H1 (cell line): ENCODE data around the gene TRABD2A. TPM values are rescaled to one million over a fixed set of nuclear protein-coding genes. Genes with fewer than 3 reads are reported as not detected.

Experiments
- CTCF ChIA-PET: fragments of 300-600 bp; sonication (Branson Sonifier 250); formaldehyde crosslinking; loops from one replicate; lab custom pipeline; 2021; ENCODE audit not compliant: partially characterized antibody; lab: Charles Lee
- POLR2A ChIA-PET: fragments of 300-600 bp; sonication (Branson Sonifier 250); formaldehyde crosslinking; loops from one replicate; lab custom pipeline; 2021; ENCODE audit warnings: inconsistent platforms; ENCODE audit not compliant: partially characterized antibody; lab: Charles Lee
- DNase-seq, 2 experiments: peaks; one replicate each; pipeline versions ENCODE4 v3.0.0 to v3.0.0-alpha.2; 2010 to 2022; ENCODE audit warnings: low spot score in 2 of 2, low read depth in 1 of 2, mixed read lengths in 1 of 2
- FAIRE-seq: peaks from 2 replicates; lab custom pipeline; 2011; peaks lifted over from hg19 to GRCh38; lab: Jason Lieb, UNC
- H2AFZ ChIP-seq: 2 replicates; pipeline ENCODE4 v1.8.1; 2012; ENCODE audit warnings: low read length, inconsistent platforms
- H2AK5ac ChIP-seq: 2 replicates; pipeline ENCODE4 v1.6.1; 2013; ENCODE audit warnings: low read depth, low read length
- H2BK120ac ChIP-seq: replicated peaks from 2 replicates; pipeline ENCODE3; 2013; ENCODE audit warnings: low read depth, low read length, inconsistent platforms
- H2BK12ac ChIP-seq: 2 replicates; pipeline ENCODE4 v1.6.1; 2013; ENCODE audit warnings: low read depth, low read length
- H2BK15ac ChIP-seq: 2 replicates; pipeline ENCODE4 v1.6.1; 2013; ENCODE audit warnings: low read length
- H2BK20ac ChIP-seq: 2 replicates; pipeline ENCODE4 v1.6.1; 2013; ENCODE audit warnings: low read length
- H2BK5ac ChIP-seq: 2 replicates; pipeline ENCODE4 v1.6.1; 2013; ENCODE audit warnings: low read depth, low read length
- H3K14ac ChIP-seq: 2 replicates; pipeline ENCODE4 v1.6.1; 2013; ENCODE audit warnings: inconsistent platforms; ENCODE audit not compliant: insufficient read length
- H3K18ac ChIP-seq: 2 replicates; pipeline ENCODE4 v1.6.1; 2013; ENCODE audit warnings: low read length; ENCODE audit errors: extremely low read depth
- H3K23ac ChIP-seq: 2 replicates; pipeline ENCODE4 v1.6.1; 2013; ENCODE audit warnings: inconsistent platforms; ENCODE audit not compliant: insufficient read length
- H3K23me2 ChIP-seq: 2 replicates; pipeline ENCODE4 v1.6.1; 2013; ENCODE audit warnings: low read depth, low read length
- H3K27ac ChIP-seq: 2 replicates; pipeline ENCODE4 v1.6.1; 2011; ENCODE audit warnings: low read depth, low read length, inconsistent platforms
- H3K27me3 ChIP-seq, 4 experiments: replicated peaks in 1 of 4; 1 replicate in 1 of 4; 2 replicates in 3 of 4; pipeline versions ENCODE4 v1.6.1 to v1.8.1; 2011 to 2013; ENCODE audit warnings: low read length in 3 of 4, mild to moderate bottlenecking in 3 of 4, inconsistent platforms in 2 of 4, mixed read lengths in 2 of 4, moderate library complexity in 1 of 4; ENCODE audit not compliant: control insufficient read depth in 3 of 4, insufficient read depth in 3 of 4; ENCODE audit errors: extremely low read depth in 1 of 4
- H3K36me3 ChIP-seq, 4 experiments: 2 replicates each; pipeline versions ENCODE4 v1.6.1 to v1.8.1; 2011 to 2013; ENCODE audit warnings: mild to moderate bottlenecking in 4 of 4, low read length in 3 of 4, moderate library complexity in 2 of 4, control low read depth in 1 of 4, inconsistent platforms in 1 of 4; ENCODE audit not compliant: insufficient read depth in 4 of 4, control insufficient read depth in 2 of 4
- H3K4ac ChIP-seq: replicated peaks from 2 replicates; pipeline ENCODE3; 2013; ENCODE audit warnings: low read length, low read depth, mixed read lengths, inconsistent platforms; ENCODE audit not compliant: insufficient read length
- H3K4me1 ChIP-seq, 4 experiments: replicated peaks in 1 of 4; 1 replicate in 1 of 4; 2 replicates in 3 of 4; pipeline versions ENCODE4 v1.6.1 to v1.8.1; 2011 to 2013; ENCODE audit warnings: low read length in 3 of 4, inconsistent platforms in 2 of 4, mixed read lengths in 1 of 4; ENCODE audit not compliant: insufficient read depth in 4 of 4, control insufficient read depth in 3 of 4
- H3K4me2 ChIP-seq, 2 experiments: 2 replicates each; pipeline versions ENCODE4 v1.6.1 to v1.8.1; 2011 to 2013; ENCODE audit warnings: low read depth in 2 of 2, low read length in 2 of 2, control low read depth in 1 of 2, inconsistent platforms in 1 of 2, mild to moderate bottlenecking in 1 of 2; ENCODE audit not compliant: insufficient read depth in 1 of 2
- H3K4me3 ChIP-seq, 4 experiments: fragments of 200-600, 300-600 bp in 1 of 4; sonication (generic), shearing (Covaris generic), sonication (Bioruptor Twin) in 1 of 4; 2 replicates each; pipeline versions ENCODE4 v1.5.1 to v1.8.1; 2011 to 2016; ENCODE audit warnings: low read length in 4 of 4, low read depth in 3 of 4, control low read depth in 2 of 4, inconsistent platforms in 2 of 4, mild to moderate bottlenecking in 2 of 4, mixed read lengths in 1 of 4, moderate library complexity in 1 of 4; ENCODE audit not compliant: insufficient read depth in 2 of 4; ENCODE audit errors: extremely low read depth in 1 of 4
- H3K56ac ChIP-seq: replicated peaks from 2 replicates; pipeline ENCODE3; 2013; ENCODE audit warnings: low read depth, mild to moderate bottlenecking, mixed read lengths, low read length, inconsistent platforms; ENCODE audit not compliant: insufficient read length
- H3K79me1 ChIP-seq: 2 replicates; pipeline ENCODE4 v1.6.1; 2013; ENCODE audit warnings: low read depth, low read length, control low read depth
- H3K79me2 ChIP-seq, 2 experiments: 2 replicates each; pipeline versions ENCODE4 v1.6.1 to v1.8.1; 2012 to 2013; ENCODE audit warnings: low read length in 2 of 2, mild to moderate bottlenecking in 2 of 2, inconsistent platforms in 1 of 2; ENCODE audit not compliant: insufficient read depth in 2 of 2, control insufficient read depth in 1 of 2
- H3K9ac ChIP-seq, 4 experiments: replicated peaks in 1 of 4; 1 replicate in 1 of 4; 2 replicates in 3 of 4; pipeline versions ENCODE4 v1.6.1 to v1.8.1; 2011 to 2013; ENCODE audit warnings: low read depth in 3 of 4, low read length in 3 of 4, control low read depth in 2 of 4, mild to moderate bottlenecking in 2 of 4, moderate library complexity in 2 of 4, inconsistent platforms in 1 of 4; ENCODE audit errors: extremely low read depth in 1 of 4
- H3K9me3 ChIP-seq, 2 experiments: 2 replicates each; pipeline versions ENCODE4 v1.6.1 to v1.8.1; 2012 to 2013; ENCODE audit warnings: mild to moderate bottlenecking in 2 of 2, moderate library complexity in 2 of 2, control low read depth in 1 of 2, inconsistent platforms in 1 of 2, low read depth in 1 of 2, low read length in 1 of 2, mixed read lengths in 1 of 2; ENCODE audit not compliant: insufficient read depth in 2 of 2
- H4K20me1 ChIP-seq, 2 experiments: replicated peaks in 1 of 2; 2 replicates each; pipeline versions ENCODE3 to v1.8.1; 2011 to 2013; ENCODE audit warnings: inconsistent platforms in 2 of 2, low read length in 2 of 2, mild to moderate bottlenecking in 1 of 2; ENCODE audit not compliant: insufficient read depth in 2 of 2, control insufficient read depth in 1 of 2
- H4K5ac ChIP-seq: 2 replicates; pipeline ENCODE4 v1.6.1; 2013; ENCODE audit warnings: low read length, low read depth, mixed read lengths, inconsistent platforms; ENCODE audit not compliant: insufficient read length
- H4K8ac ChIP-seq: 2 replicates; pipeline ENCODE4 v1.8.0; 2013; ENCODE audit warnings: mild to moderate bottlenecking, moderate library complexity, low read length, inconsistent platforms; ENCODE audit not compliant: insufficient read depth; ENCODE audit errors: extremely low read depth
- H4K91ac ChIP-seq: replicated peaks from 2 replicates; pipeline ENCODE3; 2013; ENCODE audit warnings: low read length, mixed read lengths, inconsistent platforms; ENCODE audit not compliant: insufficient read length
- CHD2 ChIP-seq: IDR thresholded peaks from 2 replicates; pipeline ENCODE4 v1.6.1; 2012; ENCODE audit warnings: low read length, improper control_type of control experiment
- HDAC6 ChIP-seq: IDR thresholded peaks from one replicate; pipeline ENCODE4 v1.7.1; 2012; ENCODE audit warnings: low read depth, mild to moderate bottlenecking, inconsistent platforms, low read length, moderate library complexity
- WGBS, 2 experiments: shearing (Covaris generic) in 1 of 2; methylation state at CpG; one replicate each; pipeline versions ENCODE4 v1.1.6 to v1.1.7; 2013 to 2015; ENCODE audit warnings: low lambda C conversion rate in 2 of 2, mixed read lengths in 2 of 2, inconsistent platforms in 1 of 2, low coverage in 1 of 2, missing lambda C conversion rate in 1 of 2; ENCODE audit not compliant: insufficient replicate concordance in 2 of 2, insufficient coverage in 1 of 2, insufficient read length in 1 of 2; ENCODE audit errors: extremely low coverage in 1 of 2, missing lambda C conversion rate in 1 of 2; 5-methylcytosine and 5-hydroxymethylcytosine counted together
- polyA plus RNA-seq, 7 experiments: library from polyadenylated mRNA; depleted of rRNA in 3 of 7; stranded (reverse) in 5 of 7; unstranded in 2 of 7; fragments of >200 nt in 5 of 7; fragments of 200-250 nt in 2 of 7; gene quantifications; 1 replicate in 5 of 7; 2 replicates in 1 of 7; 4 replicates in 1 of 7; pipeline versions ENCODE4 v1.2.1 to v1.2.3, GENCODE V29; 2011 to 2013; ENCODE audit warnings: missing spikeins in 2 of 7, mixed read lengths in 2 of 7
- total RNA-seq: library from RNA; stranded (reverse); fragmentation: NEBNext Ultra II Directional; extraction: Animal tissue kit (Norgen Biotek cat#: 25700); gene quantifications from 2 replicates; pipeline ENCODE4 v1.2.1, GENCODE V29; 2021

Gene TRABD2A
- total and polyA plus RNA-seq, 2 of the 8 experiments (the other 6 are each of a cell fraction or from before 2014, with no cell fraction given) = 17.3 to 18.6 TPM

DNA sequence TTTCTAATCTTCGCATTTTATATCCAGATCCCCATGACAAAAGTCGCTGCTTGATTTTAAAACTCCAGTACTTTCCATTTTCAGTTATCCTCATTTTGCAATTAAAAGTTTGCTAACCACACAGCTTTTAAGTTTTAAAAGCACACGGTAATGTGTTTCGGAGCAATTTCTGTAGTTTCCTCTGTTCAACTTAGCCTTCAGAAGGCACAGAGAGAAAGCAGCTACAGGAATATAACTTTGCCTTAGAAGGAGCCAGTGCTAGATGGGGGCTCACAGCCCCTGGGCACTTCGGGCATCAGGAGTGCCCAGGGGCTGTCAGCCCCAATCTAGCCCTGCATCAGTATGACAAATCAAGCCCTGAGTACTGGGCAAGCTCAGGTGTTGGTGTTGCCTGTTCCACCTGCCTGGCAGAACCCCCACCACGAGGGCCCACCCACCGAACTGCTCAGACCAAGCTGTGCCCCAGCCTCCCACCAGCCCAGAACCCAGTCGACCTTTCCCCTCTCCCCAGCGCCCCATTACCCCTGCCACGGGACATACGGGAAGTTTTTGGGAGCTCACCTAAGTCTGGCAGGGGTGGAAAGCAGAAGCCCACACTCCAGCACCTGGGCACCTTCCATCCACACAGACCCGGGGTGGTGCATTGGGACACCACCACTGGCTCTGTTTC, 47.3 kb downstream of the TRABD2A start:
- Histone ChIP-seq H3K36me3 (no peaks in the 10 kb centered on the region; a peak in 2 of 8 replicates), H2BK15ac (no peak overlapping the region), H3K4me3 (no peak overlapping the region), H3K9me3 (peaks cover 0 to 3% of the 10 kb centered on the region in 2 experiments; a peak in 1 of 4 replicates), H4K20me1 (peaks cover 0 to 7% of the 10 kb centered on the region in 2 experiments), H3K23me2 (peaks cover 8% of the 10 kb centered on the region; the same call in 1 of the 2 replicates), H2AK5ac (no peak overlapping the region), H2AFZ (no peak overlapping the region), H3K79me2 (no peaks in the 10 kb centered on the region), H4K5ac (no peak overlapping the region), H3K27ac (no peak overlapping the region; the same call in 1 of the 2 replicates), H2BK5ac (no peak overlapping the region), H3K4me1 (peaks cover 0 to 7% (median 2%) of the 10 kb centered on the region in 4 experiments; a peak in 5 of 7 replicates), H3K4me2 (no peak overlapping the region), H2BK20ac (no peak overlapping the region), H3K27me3 (peaks cover 0 to 2% (median 0%) of the 10 kb centered on the region in 4 experiments; a peak in 1 of 7 replicates), H2BK12ac (no peak overlapping the region), H3K14ac (no peak overlapping the region), H4K8ac (no peak overlapping the region), H3K56ac (no peak overlapping the region), H3K23ac (no peak overlapping the region), H2BK120ac (no peak overlapping the region), H3K18ac (no peak overlapping the region), H3K4ac (no peak overlapping the region), H3K9ac (no peak overlapping the region), H4K91ac (no peak overlapping the region), H3K79me1 (peaks cover 2% of the 10 kb centered on the region; the same call in 1 of the 2 replicates)
- DNase-seq (no peak), FAIRE-seq (no peak)
- ChIA-PET CTCF (interaction anchor here (1.2 to 3.0 kb wide), 3 partner anchors 16 to 93 kb away, joined by 3 to 19 read pairs (median 8); no protein-coding TSS in a partner anchor), POLR2A (interaction anchor here (1.6 kb wide), 1 partner anchor 47 kb away, joined by 5 read pairs; no protein-coding TSS in a partner anchor)
- 94% methylated on average over 10 of the region's 12 CpGs; no CpG with 5 or more reads in 1 of the 2 experiments for WGBS, 2 experiments
- TF ChIP-seq HDAC6 = no peak
- TF ChIP-seq CHD2 = no peak
